SK-N-SH (cell line): ENCODE results near the gene SOX3. TPM values are rescaled to one million over a fixed set of nuclear protein-coding genes. Genes with fewer than 3 reads are reported as not detected.
A peak's percentile ranks its signal among the peaks of the same experiment; 100 is the strongest.

Experiments
- CTCF ChIA-PET: fragments of 300-600, 350-600 bp; formaldehyde crosslinking; extraction: SDS; loops from one replicate; lab custom pipeline; 2021; lab: Yijun Ruan, JAX
- POLR2A ChIA-PET: fragments of 350-600 bp; sonication (Branson Sonifier 250); formaldehyde crosslinking; extraction: SDS; loops from one replicate; lab custom pipeline; 2020; ENCODE audit warnings: antibody characterized with exemption, inconsistent platforms; lab: Yijun Ruan, JAX
- DNase-seq: peaks from one replicate; pipeline ENCODE4 v3.0.0; 2012
- H2AFZ ChIP-seq: fragments of 200-600 bp; sonication (generic); 2 replicates; pipeline ENCODE4 v1.8.1; 2016; ENCODE audit warnings: antibody characterized with exemption, mild to moderate bottlenecking, low read depth
- H3F3A ChIP-seq: fragments of 200-600 bp; sonication (generic); replicated peaks from 2 replicates; pipeline ENCODE3; 2016; ENCODE audit warnings: antibody characterized with exemption, mild to moderate bottlenecking; ENCODE audit not compliant: insufficient read depth
- H3K27ac ChIP-seq, 2 experiments: fragments of 200-500 bp in 1 of 2; fragments of 200-600 bp in 1 of 2; sonication (Bioruptor generic) in 1 of 2; sonication (generic), shearing (Covaris generic) in 1 of 2; 2 replicates each; pipeline versions ENCODE4 v1.5.1 to v1.6.1; 2014 to 2016; ENCODE audit warnings: low read depth in 2 of 2, inconsistent platforms in 1 of 2, low read length in 1 of 2, mild to moderate bottlenecking in 1 of 2, mixed read lengths in 1 of 2
- H3K27me3 ChIP-seq: fragments of 200-600 bp; sonication (generic), shearing (Covaris generic); 2 replicates; pipeline ENCODE4 v1.6.1; 2016; ENCODE audit warnings: mixed run types; ENCODE audit not compliant: insufficient read depth
- H3K36me3 ChIP-seq, 2 experiments: fragments of 200-500 bp in 1 of 2; fragments of 200-600 bp in 1 of 2; sonication (Bioruptor generic) in 1 of 2; sonication (generic) in 1 of 2; replicated peaks in 1 of 2; 2 replicates each; pipeline versions ENCODE3 to v1.5.1; 2014 to 2016; ENCODE audit warnings: low read length in 1 of 2, mild to moderate bottlenecking in 1 of 2; ENCODE audit not compliant: insufficient read depth in 2 of 2, control insufficient read depth in 1 of 2
- H3K4me1 ChIP-seq, 2 experiments: fragments of 200-500 bp in 1 of 2; fragments of 200-600 bp in 1 of 2; sonication (Bioruptor generic) in 1 of 2; sonication (generic), shearing (Covaris generic) in 1 of 2; 2 replicates each; pipeline versions ENCODE4 v1.5.1 to v1.6.1; 2014 to 2016; ENCODE audit warnings: low read depth in 1 of 2, low read length in 1 of 2, mixed run types in 1 of 2; ENCODE audit not compliant: insufficient read depth in 2 of 2, control insufficient read depth in 1 of 2
- H3K4me2 ChIP-seq: fragments of 200-600 bp; sonication (generic), shearing (Covaris generic); 2 replicates; pipeline ENCODE4 v1.6.1; 2017; ENCODE audit warnings: mixed run types
- H3K4me3 ChIP-seq, 2 experiments: fragments of 200-500 bp in 1 of 2; fragments of 200-600 bp in 1 of 2; sonication (Bioruptor generic) in 1 of 2; sonication (generic), shearing (Covaris generic) in 1 of 2; 2 replicates each; pipeline versions ENCODE4 v1.5.1 to v1.8.1; 2014 to 2016; ENCODE audit warnings: low read depth in 2 of 2, inconsistent platforms in 1 of 2, low read length in 1 of 2, mild to moderate bottlenecking in 1 of 2, mixed read lengths in 1 of 2, moderate library complexity in 1 of 2
- H3K79me2 ChIP-seq: fragments of 200-600 bp; sonication (generic); 2 replicates; pipeline ENCODE4 v1.8.1; 2017; ENCODE audit warnings: mild to moderate bottlenecking; ENCODE audit not compliant: insufficient read depth
- H3K9ac ChIP-seq: fragments of 200-600 bp; sonication (generic); 2 replicates; pipeline ENCODE4 v1.6.1; 2017; ENCODE audit warnings: mixed run types
- H3K9me2 ChIP-seq: fragments of 200-600 bp; sonication (generic); 2 replicates; pipeline ENCODE4 v1.6.1; 2017; ENCODE audit warnings: mixed run types
- H3K9me3 ChIP-seq: fragments of 200-600 bp; sonication (generic); 2 replicates; pipeline ENCODE4 v1.6.1; 2017; ENCODE audit warnings: mixed run types, mild to moderate bottlenecking, moderate library complexity
- H4K20me1 ChIP-seq: fragments of 200-600 bp; sonication (generic); 2 replicates; pipeline ENCODE4 v1.6.1; 2017; ENCODE audit warnings: mild to moderate bottlenecking, mixed run types; ENCODE audit not compliant: insufficient read depth
- ELF1 ChIP-seq: IDR thresholded peaks from 2 replicates; pipeline ENCODE4 v1.4.0; 2012
- EP300 ChIP-seq, 2 experiments: IDR thresholded peaks; 2 replicates each; pipeline versions ENCODE4 v1.4.0 to v1.6.1; 2012; ENCODE audit warnings: borderline replicate concordance in 1 of 2, low read depth in 1 of 2, low read length in 1 of 2
- FOSL2 ChIP-seq: IDR thresholded peaks from 2 replicates; pipeline ENCODE4 v1.4.0; 2012; ENCODE audit warnings: low read depth, mild to moderate bottlenecking, moderate library complexity, borderline replicate concordance
- FOXJ3 ChIP-seq: sonication (generic); formaldehyde crosslinking; IDR thresholded peaks from 2 replicates; pipeline ENCODE4 v1.5.1; 2020; ENCODE audit warnings: mild to moderate bottlenecking, missing genetic modification reagents
- JUND ChIP-seq: IDR thresholded peaks from 2 replicates; pipeline ENCODE4 v1.4.0; 2012
- MXI1 ChIP-seq: IDR thresholded peaks from 2 replicates; pipeline ENCODE4 v1.6.1; 2012; ENCODE audit warnings: mild to moderate bottlenecking, low read depth, low read length, improper control_type of control experiment
- NFIC ChIP-seq: IDR thresholded peaks from 2 replicates; pipeline ENCODE4 v1.4.0; 2012; ENCODE audit warnings: borderline replicate concordance
- POLR2AphosphoS5 ChIP-seq: IDR thresholded peaks from 2 replicates; pipeline ENCODE4 v1.6.1; 2012; ENCODE audit warnings: low read depth, low read length
- RAD21 ChIP-seq: IDR thresholded peaks from 2 replicates; pipeline ENCODE4 v1.6.1; 2012; ENCODE audit warnings: mild to moderate bottlenecking, low read length
- RCOR1 ChIP-seq: fragments of 150-350 bp; IDR thresholded peaks from 2 replicates; pipeline ENCODE4 v1.6.1; 2017; ENCODE audit warnings: antibody characterized with exemption, low read length
- REST ChIP-seq: IDR thresholded peaks from 2 replicates; pipeline ENCODE4 v1.6.1; 2012; ENCODE audit warnings: mild to moderate bottlenecking, low read depth, low read length, moderate library complexity
- RFX5 ChIP-seq: IDR thresholded peaks from 2 replicates; pipeline ENCODE4 v1.6.1; 2012; ENCODE audit warnings: mild to moderate bottlenecking, improper control_type of control experiment, low read length
- SIN3A ChIP-seq: IDR thresholded peaks from 2 replicates; pipeline ENCODE4 v1.6.1; 2012; ENCODE audit warnings: low read depth, mild to moderate bottlenecking, low read length, moderate library complexity, borderline replicate concordance
- TAF1 ChIP-seq: IDR thresholded peaks from 2 replicates; pipeline ENCODE4 v1.6.1; 2012; ENCODE audit warnings: low read depth, mild to moderate bottlenecking, low read length, moderate library complexity, borderline replicate concordance
- YY1 ChIP-seq: IDR thresholded peaks from 2 replicates; pipeline ENCODE4 v1.4.0; 2012; ENCODE audit warnings: low read depth, mild to moderate bottlenecking
- WGBS: methylation state at CpG from one replicate; pipeline ENCODE4 v1.1.6; 2017; ENCODE audit warnings: low lambda C conversion rate; 5-methylcytosine and 5-hydroxymethylcytosine counted together
- polyA plus RNA-seq, 3 experiments: library from polyadenylated mRNA; depleted of rRNA; stranded (reverse); fragments of >200 nt; gene quantifications; 2 replicates each; pipeline ENCODE4 v1.2.3, GENCODE V29; 2012
- TF ChIP-seq, protein P1 (sequence below): IDR thresholded peaks from 2 replicates; pipeline ENCODE4 v1.4.0; 2012; ENCODE audit warnings: low read depth, borderline replicate concordance
- TF ChIP-seq, protein P2 (sequence below): fragments of 150-350 bp; IDR thresholded peaks from 2 replicates; pipeline ENCODE4 v1.6.1; 2016; ENCODE audit warnings: mild to moderate bottlenecking, low read depth, low read length

Gene SOX3
- polyA plus RNA-seq, 1 of the 3 experiments (the other 2 are of a cell fraction): not detected

- ChIA-PET CTCF (no interaction called here), POLR2A (no interaction called here)
- Histone ChIP-seq H3K9me2 (no peaks in the 10 kb centered on the region), H3K36me3 (no peaks in the 10 kb centered on the region), H3K27ac (no peak overlapping the region), H3K4me3 (no peak overlapping the region), H4K20me1 (no peaks in the 10 kb centered on the region), H3K9me3 (no peaks in the 10 kb centered on the region), H3F3A (no peaks in the 10 kb centered on the region), H3K79me2 (no peaks in the 10 kb centered on the region), H3K4me2 (no peak overlapping the region), H3K27me3 (peaks cover 84% of the 10 kb centered on the region), H3K9ac (no peak overlapping the region), H2AFZ (no peak overlapping the region), H3K4me1 (no peaks in the 10 kb centered on the region; a peak in 1 of 4 replicates)
- DNase-seq: peak; percentile 10
- WGBS: 2% methylated on average over 5 of the region's 14 CpGs
- TF ChIP-seq ELF1: no peak
- no peak for TF ChIP-seq YY1
- TF ChIP-seq, protein P1, sequence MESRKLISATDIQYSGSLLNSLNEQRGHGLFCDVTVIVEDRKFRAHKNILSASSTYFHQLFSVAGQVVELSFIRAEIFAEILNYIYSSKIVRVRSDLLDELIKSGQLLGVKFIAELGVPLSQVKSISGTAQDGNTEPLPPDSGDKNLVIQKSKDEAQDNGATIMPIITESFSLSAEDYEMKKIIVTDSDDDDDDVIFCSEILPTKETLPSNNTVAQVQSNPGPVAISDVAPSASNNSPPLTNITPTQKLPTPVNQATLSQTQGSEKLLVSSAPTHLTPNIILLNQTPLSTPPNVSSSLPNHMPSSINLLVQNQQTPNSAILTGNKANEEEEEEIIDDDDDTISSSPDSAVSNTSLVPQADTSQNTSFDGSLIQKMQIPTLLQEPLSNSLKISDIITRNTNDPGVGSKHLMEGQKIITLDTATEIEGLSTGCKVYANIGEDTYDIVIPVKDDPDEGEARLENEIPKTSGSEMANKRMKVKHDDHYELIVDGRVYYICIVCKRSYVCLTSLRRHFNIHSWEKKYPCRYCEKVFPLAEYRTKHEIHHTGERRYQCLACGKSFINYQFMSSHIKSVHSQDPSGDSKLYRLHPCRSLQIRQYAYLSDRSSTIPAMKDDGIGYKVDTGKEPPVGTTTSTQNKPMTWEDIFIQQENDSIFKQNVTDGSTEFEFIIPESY: no peak
- no peak for TF ChIP-seq RAD21
- TF ChIP-seq, protein P2, sequence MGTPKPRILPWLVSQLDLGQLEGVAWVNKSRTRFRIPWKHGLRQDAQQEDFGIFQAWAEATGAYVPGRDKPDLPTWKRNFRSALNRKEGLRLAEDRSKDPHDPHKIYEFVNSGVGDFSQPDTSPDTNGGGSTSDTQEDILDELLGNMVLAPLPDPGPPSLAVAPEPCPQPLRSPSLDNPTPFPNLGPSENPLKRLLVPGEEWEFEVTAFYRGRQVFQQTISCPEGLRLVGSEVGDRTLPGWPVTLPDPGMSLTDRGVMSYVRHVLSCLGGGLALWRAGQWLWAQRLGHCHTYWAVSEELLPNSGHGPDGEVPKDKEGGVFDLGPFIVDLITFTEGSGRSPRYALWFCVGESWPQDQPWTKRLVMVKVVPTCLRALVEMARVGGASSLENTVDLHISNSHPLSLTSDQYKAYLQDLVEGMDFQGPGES: no peak
- TF ChIP-seq RFX5: no peak
- no peak for TF ChIP-seq REST
- no peak for TF ChIP-seq JUND
- TF ChIP-seq FOXJ3 (CRISPR knock-in tag): no peak
- TF ChIP-seq POLR2AphosphoS5: no peak
- no peak for TF ChIP-seq SIN3A
- no peak for TF ChIP-seq NFIC
- no peak for TF ChIP-seq TAF1
- no peak for TF ChIP-seq FOSL2
- no peak for TF ChIP-seq EP300 (IDR thresholded peaks at IDR 0.05; ENCODE audit: borderline replicate concordance in 1 of 2, low read depth in 1 of 2, low read length in 1 of 2)
- no peak for TF ChIP-seq RCOR1
- TF ChIP-seq MXI1: no peak
Observed at GRCh38 chrX:140503238-140503601, 1.6 kb downstream of the SOX3 start.
